Smooth muscle cell (in vitro differentiated cells): ENCODE data around the gene METTL26. TPM values are rescaled to one million over a fixed set of nuclear protein-coding genes. Genes with fewer than 3 reads are reported as not detected.

Experiments used
- DNase-seq: peaks from one replicate; lab custom pipeline; 2025; ENCODE audit not compliant: unreplicated experiment; lab: John Stamatoyannopoulos, UW
- H2AFZ ChIP-seq: fragments of 200-600 bp; sonication (generic); 2 replicates; pipeline ENCODE4 v1.6.0; 2016; ENCODE audit warnings: antibody characterized with exemption, low read depth, mild to moderate bottlenecking
- H3F3A ChIP-seq: fragments of 200-600 bp; sonication (generic); 2 replicates; pipeline ENCODE4 v1.6.0; 2017; ENCODE audit warnings: antibody characterized with exemption, low read depth
- H3K27ac ChIP-seq: fragments of 200-600 bp; sonication (generic); 2 replicates; pipeline ENCODE4 v1.5.1; 2016; ENCODE audit warnings: low read depth, mild to moderate bottlenecking
- H3K27me3 ChIP-seq: fragments of 200-600 bp; sonication (generic); 2 replicates; pipeline ENCODE4 v1.6.1; 2016; ENCODE audit warnings: low read depth, mild to moderate bottlenecking
- H3K36me3 ChIP-seq: fragments of 200-600 bp; sonication (generic); 2 replicates; pipeline ENCODE4 v1.5.1; 2016; ENCODE audit warnings: low read depth
- H3K4me1 ChIP-seq: fragments of 200-600 bp; sonication (generic); 2 replicates; pipeline ENCODE4 v1.5.1; 2016; ENCODE audit warnings: low read depth
- H3K4me2 ChIP-seq: fragments of 200-600 bp; sonication (generic); 2 replicates; pipeline ENCODE4 v1.6.0; 2016; ENCODE audit warnings: mild to moderate bottlenecking
- H3K4me3 ChIP-seq: fragments of 200-600 bp; sonication (generic); 2 replicates; pipeline ENCODE4 v1.5.1; 2016; ENCODE audit warnings: mild to moderate bottlenecking
- H3K79me2 ChIP-seq: fragments of 200-600 bp; sonication (generic); 2 replicates; pipeline ENCODE4 v1.6.0; 2016; ENCODE audit warnings: low read depth, mild to moderate bottlenecking
- H3K9ac ChIP-seq: fragments of 200-600 bp; sonication (generic); 2 replicates; pipeline ENCODE4 v1.6.0; 2016; ENCODE audit warnings: low read depth
- H3K9me3 ChIP-seq: fragments of 200-600 bp; sonication (generic); replicated peaks from 2 replicates; pipeline ENCODE4 v1.5.1; 2016; ENCODE audit warnings: low read depth
- H4K20me1 ChIP-seq: fragments of 200-600 bp; sonication (generic); 2 replicates; pipeline ENCODE4 v1.6.0; 2016; ENCODE audit warnings: low read depth
- WGBS: methylation state at CpG from one replicate; pipeline ENCODE4 v1.1.7; 2016; ENCODE audit warnings: low lambda C conversion rate; 5-methylcytosine and 5-hydroxymethylcytosine counted together
- polyA plus RNA-seq: library from polyadenylated mRNA; unstranded; fragments of >200 nt; fragmentation: Nextera tagmentation; extraction: Ambion mirVana; gene quantifications from 2 replicates; pipeline ENCODE4 v1.2.1, GENCODE V29; 2016
- total RNA-seq: library from RNA; depleted of rRNA; stranded (reverse); fragments of >200 nt; gene quantifications from 2 replicates; pipeline ENCODE4 v1.2.3, GENCODE V29; 2014
- TF ChIP-seq, protein P1 (sequence below): fragments of 200-600 bp; sonication (generic); IDR thresholded peaks from 2 replicates; pipeline ENCODE4 v1.5.1; 2017; ENCODE audit warnings: borderline replicate concordance, mild to moderate bottlenecking, antibody characterized with exemption; ENCODE audit not compliant: insufficient read depth, poor library complexity, severe bottlenecking

METTL26 gene
- total and polyA plus RNA-seq, 2 experiments from 2014 or later, result 134 to 238 TPM

GRCh38 chr16:620700-621525 is 15.2 kb downstream of the METTL26 start:
- DNase-seq, result no peak
- Histone ChIP-seq H3F3A (no peaks in the 10 kb centered on the region), H3K36me3 (no peaks in the 10 kb centered on the region), H3K9ac (no peak overlapping the region), H3K4me1 (peaks cover 6% of the 10 kb centered on the region), H4K20me1 (peaks cover 49% of the 10 kb centered on the region), H3K9me3 (no peaks in the 10 kb centered on the region), H3K4me3 (no peak overlapping the region), H3K27me3 (no peaks in the 10 kb centered on the region), H3K27ac (no peak overlapping the region), H3K79me2 (peaks cover 3% of the 10 kb centered on the region), H3K4me2 (no peak overlapping the region), H2AFZ (no peak overlapping the region)
- TF ChIP-seq, protein P1, sequence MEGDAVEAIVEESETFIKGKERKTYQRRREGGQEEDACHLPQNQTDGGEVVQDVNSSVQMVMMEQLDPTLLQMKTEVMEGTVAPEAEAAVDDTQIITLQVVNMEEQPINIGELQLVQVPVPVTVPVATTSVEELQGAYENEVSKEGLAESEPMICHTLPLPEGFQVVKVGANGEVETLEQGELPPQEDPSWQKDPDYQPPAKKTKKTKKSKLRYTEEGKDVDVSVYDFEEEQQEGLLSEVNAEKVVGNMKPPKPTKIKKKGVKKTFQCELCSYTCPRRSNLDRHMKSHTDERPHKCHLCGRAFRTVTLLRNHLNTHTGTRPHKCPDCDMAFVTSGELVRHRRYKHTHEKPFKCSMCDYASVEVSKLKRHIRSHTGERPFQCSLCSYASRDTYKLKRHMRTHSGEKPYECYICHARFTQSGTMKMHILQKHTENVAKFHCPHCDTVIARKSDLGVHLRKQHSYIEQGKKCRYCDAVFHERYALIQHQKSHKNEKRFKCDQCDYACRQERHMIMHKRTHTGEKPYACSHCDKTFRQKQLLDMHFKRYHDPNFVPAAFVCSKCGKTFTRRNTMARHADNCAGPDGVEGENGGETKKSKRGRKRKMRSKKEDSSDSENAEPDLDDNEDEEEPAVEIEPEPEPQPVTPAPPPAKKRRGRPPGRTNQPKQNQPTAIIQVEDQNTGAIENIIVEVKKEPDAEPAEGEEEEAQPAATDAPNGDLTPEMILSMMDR, result no peak
- 93% methylated on average over 26 of the region's 41 CpGs for WGBS

GRCh38 chr16:619476-620100 is 16.5 kb downstream of the METTL26 start:
- no peak overlapping the region for H3K4me2 ChIP-seq
- DNase-seq, result no peak
- no peak overlapping the region for H3K27ac ChIP-seq
- no peak overlapping the region for H2AFZ ChIP-seq
- TF ChIP-seq, protein P1, result no peak
- peaks cover 6% of the 10 kb centered on the region for H3K4me1 ChIP-seq
- H3K27me3 ChIP-seq, result no peaks in the 10 kb centered on the region
- H3K79me2 ChIP-seq, result peaks cover 3% of the 10 kb centered on the region
- H3K9me3 ChIP-seq, result no peaks in the 10 kb centered on the region
- H3K4me3 ChIP-seq, result no peak overlapping the region
- WGBS, result 94% methylated on average over 20 of the region's 20 CpGs
- no peak overlapping the region for H3K9ac ChIP-seq
- no peaks in the 10 kb centered on the region for H3F3A ChIP-seq
- H4K20me1 ChIP-seq, result peaks cover 62% of the 10 kb centered on the region
- H3K36me3 ChIP-seq, result no peaks in the 10 kb centered on the region

DNA sequence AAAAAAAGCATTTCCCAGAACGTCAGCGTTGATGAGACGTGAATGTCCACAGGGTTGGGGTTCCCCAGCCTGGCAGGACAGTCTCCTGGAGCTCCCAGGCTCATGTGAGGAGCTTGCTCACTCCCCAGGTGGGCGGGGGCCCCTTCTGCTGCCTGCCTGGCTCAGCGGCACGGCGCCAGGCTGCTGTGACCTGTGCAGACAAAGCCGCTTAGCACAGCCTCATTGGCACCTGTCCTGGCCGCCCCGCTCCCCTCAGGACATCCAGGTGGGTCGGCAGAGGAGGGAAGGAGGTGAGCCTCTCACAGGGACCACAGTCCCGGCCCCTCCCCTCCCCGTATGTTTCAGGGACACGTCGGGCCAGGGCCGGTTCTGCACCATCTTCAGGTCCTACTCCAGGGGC is 18.2 kb downstream of the METTL26 start:
- H3F3A ChIP-seq, result no peaks in the 10 kb centered on the region
- H4K20me1 ChIP-seq, result peaks cover 73% of the 10 kb centered on the region
- H3K27me3 ChIP-seq, result no peaks in the 10 kb centered on the region
- peaks cover 6% of the 10 kb centered on the region for H3K4me1 ChIP-seq
- H2AFZ ChIP-seq, result no peak overlapping the region
- no peak overlapping the region for H3K4me3 ChIP-seq
- TF ChIP-seq, protein P1, result no peak
- H3K79me2 ChIP-seq, result peaks cover 3% of the 10 kb centered on the region
- WGBS, result 94% methylated on average over 16 of the region's 16 CpGs
- no peak for DNase-seq
- no peak overlapping the region for H3K27ac ChIP-seq
- H3K4me2 ChIP-seq, result no peak overlapping the region
- H3K9ac ChIP-seq, result no peak overlapping the region
- no peaks in the 10 kb centered on the region for H3K36me3 ChIP-seq
- H3K9me3 ChIP-seq, result no peaks in the 10 kb centered on the region
